Limb (tissue), 2 donors: ENCODE results near the gene MUC21.
"Not testable (repeated sequence)": the region's sequence is repeated elsewhere in the genome, so short reads cannot be mapped to it uniquely, and the experiment has no call there.

ENCODE experiments used
- DNase-seq, 2 donors: peaks; one replicate each; pipeline ENCODE4 v3.0.0-alpha.2; 2016; ENCODE audit errors: extremely low spot score in 2 of 2

MUC21 gene

DNA sequence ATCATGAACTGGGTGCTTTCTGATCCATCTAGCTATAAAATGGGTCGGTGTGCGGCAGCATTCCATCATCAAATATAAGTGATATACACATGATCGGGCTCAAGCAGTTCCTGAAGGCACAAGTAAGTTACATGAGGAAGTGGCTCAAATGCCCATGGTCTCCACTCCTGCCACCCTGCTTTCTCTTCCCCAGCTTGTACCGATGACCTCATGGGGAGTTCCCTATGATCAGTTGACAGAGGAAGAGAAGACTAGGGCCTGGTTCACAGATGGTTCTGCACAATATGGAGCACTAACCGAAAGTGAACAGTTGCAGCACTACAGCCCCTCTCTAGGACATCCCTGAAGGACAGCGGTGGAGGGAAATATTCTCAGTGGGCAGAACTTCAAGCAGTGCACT, 14.3 kb upstream of the MUC21 start:
- not testable (repeated sequence) for DNase-seq

GRCh38 chr6:30970946-30971345, 12.6 kb upstream of the MUC21 start:
- DNase-seq = no peak

DNA sequence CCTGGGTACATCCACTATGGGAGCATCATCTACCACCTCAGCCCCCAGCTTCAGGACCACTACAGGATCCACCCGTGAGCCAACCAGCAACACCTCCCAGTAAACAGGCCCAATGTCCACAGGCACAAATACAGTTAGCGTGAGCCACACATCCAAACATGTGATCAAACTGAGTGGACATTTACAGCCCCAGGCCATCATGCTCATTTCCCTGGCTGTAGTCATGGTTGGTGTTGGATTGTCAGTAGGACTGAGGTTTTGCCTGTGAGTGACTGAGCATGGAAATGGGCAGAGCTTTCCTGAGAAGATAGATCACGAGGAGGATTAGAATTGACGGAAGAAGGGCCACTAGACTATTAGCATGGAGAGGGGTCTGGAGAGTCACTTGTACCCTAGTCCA, 10.7 kb upstream of the MUC21 start:
- no peak for DNase-seq

- no peak for DNase-seq
These were observed 8.8 kb upstream of the MUC21 start for GRCh38 chr6:30974490-30975252.

DNA sequence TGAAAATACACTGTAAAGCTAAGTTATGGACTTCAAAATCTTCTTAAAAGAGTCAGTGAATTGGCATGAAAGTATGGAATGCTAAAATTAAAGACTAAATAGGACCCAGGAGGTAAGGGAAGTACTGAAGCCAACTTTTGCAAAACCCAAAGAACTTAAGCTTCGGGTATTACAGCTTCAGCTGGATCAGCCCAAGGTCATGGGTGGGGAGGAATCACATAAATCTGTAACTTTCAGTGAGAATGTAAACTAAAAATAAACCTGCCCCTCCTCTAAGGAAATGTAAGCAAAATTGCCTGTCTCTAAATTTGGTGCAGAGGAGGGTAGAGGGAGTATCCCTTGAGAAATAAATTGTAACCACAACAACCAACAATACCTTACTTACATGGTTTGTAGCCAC, 4.4 kb upstream of the MUC21 start:
- DNase-seq = peak in 1 of 2 donors; percentile 31

DNA sequence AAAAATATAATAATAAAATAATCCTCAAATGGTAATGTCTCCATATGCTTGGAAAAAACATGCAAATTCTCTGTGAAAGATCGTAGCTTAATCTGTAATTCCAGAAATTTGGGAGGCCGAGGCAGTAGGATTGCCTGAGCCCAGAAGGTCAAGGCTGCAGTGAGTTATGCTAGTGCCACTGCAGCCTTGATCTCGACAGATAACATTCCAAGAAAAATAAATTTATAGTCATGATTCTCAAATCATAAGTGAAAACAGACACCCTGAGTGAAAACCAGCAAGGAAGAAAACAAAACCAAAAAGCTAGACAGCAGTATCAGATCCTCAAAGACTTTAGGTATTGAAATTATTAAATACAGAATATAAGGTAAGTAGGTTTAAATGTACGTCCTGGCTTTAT, 3.8 kb upstream of the MUC21 start:
- DNase-seq = no peak

DNA sequence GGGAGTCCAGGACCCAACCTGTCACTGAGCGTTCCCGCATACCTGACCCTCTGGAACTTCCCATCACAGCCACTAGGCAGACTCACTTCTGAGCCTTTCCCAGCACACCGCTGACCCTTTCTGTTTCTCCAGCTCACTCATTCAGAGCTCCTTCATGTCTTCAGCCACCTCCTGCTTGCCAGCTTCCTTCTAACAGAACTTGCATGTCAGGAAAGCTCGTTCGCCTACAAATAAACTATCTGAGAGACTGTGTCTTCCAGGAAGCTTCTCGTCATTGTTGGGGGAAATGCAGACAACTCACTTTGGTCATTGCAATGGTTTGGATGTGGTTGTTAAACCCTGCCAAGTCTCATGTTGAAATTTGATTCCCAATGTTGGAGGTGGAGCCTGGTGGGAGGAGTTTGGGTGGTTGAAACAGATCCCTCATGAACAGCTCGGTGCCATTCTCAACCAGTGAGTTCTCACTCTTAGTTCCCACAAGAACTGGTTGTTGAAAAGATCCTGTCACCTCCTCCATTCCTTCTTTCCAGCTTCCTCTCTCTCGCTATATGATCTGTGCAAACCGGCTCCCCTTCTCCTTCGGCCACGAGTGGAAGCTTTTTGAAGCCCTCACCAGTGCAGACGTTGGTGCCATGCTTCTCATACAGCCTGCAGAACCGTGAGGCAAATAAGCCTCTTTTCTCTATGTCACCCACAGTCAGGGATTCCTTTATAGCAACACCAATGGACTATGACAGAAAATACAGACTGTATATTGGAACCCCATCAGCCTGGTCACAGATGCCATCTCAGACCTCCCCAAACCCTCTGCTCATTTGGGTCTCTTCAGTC, 1.4 kb upstream of the MUC21 start:
- peak; percentile 30 to 35 for DNase-seq

DNA sequence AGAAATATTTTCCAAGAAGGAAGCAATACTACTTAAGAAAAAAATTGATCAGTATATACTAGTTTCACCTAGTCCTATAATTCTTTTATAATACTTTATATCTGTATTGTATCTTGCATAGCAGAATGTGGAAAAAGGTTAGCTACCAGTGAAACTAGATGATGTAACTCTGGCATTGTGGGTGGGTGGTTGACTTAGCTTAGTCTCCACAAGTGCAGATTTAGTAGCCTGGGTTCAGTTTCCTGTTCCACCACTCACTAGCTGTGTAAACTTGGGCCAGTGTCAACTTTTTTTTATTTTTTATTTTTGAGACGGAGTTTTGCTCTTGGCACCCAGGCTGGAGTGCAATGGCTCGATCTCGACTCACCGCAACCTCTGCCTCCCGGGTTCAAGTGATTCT, 2.0 kb downstream of the MUC21 start:
- no peak for DNase-seq

GRCh38 chr6:30987304-30987703, 3.8 kb downstream of the MUC21 start:
- no peak for DNase-seq

DNA sequence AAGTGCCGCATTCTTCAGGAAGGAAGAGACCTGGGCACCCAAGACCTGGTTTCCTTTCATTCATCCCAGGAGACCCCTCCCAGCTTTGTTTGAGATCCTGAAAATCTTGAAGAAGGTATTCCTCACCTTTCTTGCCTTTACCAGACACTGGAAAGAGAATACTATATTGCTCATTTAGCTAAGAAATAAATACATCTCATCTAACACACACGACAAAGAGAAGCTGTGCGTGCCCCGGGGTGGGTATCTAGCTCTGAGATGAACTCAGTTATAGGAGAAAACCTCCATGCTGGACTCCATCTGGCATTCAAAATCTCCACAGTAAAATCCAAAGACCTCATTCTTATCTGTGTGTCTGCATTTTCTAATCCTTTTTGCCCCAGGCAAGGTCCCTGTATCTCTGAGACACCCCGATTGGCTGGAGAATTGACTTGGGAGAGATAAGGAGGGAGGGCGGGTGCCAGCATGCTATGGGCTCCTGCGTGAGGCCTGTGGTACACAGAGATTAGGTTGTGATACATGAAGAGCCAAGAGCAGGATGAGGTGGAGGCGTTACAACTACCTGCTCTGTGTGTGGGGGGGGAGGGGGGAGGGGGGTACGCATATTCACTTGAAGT, 4.8 kb downstream of the MUC21 start:
- DNase-seq = no peak

GRCh38 chr6:30990422-30991086, 7.0 kb downstream of the MUC21 start:
- DNase-seq = no peak

- no peak for DNase-seq
These were observed 8.4 kb downstream of the MUC21 start for GRCh38 chr6:30991891-30992290.

DNA sequence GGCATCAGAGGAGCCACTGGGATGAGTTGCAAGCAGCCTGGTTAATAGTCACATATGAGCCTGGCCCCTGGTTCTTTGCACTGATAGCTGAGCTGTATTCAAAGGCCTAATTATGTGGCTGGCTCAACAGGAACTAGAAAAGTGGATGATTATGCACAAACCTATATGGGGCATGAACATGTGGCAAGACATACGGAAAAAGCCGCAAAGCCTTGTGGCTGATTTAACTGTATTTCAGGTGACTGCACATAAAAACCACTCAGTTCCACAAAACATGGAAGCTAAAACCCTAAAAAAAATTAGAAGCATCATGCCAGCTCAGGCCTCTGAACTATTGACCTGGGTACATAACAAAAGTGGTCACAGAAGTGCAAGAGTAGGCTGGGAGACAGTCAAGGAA, 13.8 kb downstream of the MUC21 start:
- no peak for DNase-seq

- no peak for DNase-seq
These were observed 15.3 kb downstream of the MUC21 start for GRCh38 chr6:30998785-30999184.

GRCh38 chr6:31000067-31000860, 16.7 kb downstream of the MUC21 start:
- DNase-seq = not testable (repeated sequence)

DNA sequence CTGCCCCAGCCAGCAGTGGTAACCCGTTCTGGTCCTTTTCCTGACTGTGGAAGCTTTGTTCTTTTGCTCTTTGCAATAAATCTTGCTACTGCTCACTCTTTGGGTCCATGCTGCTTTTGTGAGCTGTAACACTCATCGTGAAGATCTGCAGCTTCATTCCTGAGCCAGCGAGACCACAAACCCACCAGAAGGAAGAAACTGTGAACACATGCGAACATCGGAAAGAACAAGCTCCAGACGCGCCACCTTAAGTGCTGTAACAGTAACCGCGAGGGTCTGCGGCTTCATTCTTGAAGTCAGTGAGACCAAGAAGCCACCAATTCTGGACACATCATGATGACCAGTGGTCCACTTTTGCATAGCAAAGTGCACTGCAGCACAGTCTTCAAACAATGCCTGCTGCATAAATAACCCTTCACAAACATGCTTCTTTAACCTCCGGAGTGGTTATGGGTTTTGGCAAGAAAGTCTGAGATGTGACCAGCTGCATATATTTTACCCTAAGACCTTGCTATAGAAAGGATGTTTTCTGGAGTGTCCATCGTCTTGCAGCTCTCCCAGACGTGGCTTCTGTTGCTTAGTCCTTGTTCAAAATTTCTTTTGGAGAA, 17.9 kb downstream of the MUC21 start:
- no peak for DNase-seq

- DNase-seq = no peak
These were observed 19.0 kb downstream of the MUC21 start for GRCh38 chr6:31002471-31002870.

GRCh38 chr6:31004794-31005193, 21.3 kb downstream of the MUC21 start:
- DNase-seq = no peak

DNA sequence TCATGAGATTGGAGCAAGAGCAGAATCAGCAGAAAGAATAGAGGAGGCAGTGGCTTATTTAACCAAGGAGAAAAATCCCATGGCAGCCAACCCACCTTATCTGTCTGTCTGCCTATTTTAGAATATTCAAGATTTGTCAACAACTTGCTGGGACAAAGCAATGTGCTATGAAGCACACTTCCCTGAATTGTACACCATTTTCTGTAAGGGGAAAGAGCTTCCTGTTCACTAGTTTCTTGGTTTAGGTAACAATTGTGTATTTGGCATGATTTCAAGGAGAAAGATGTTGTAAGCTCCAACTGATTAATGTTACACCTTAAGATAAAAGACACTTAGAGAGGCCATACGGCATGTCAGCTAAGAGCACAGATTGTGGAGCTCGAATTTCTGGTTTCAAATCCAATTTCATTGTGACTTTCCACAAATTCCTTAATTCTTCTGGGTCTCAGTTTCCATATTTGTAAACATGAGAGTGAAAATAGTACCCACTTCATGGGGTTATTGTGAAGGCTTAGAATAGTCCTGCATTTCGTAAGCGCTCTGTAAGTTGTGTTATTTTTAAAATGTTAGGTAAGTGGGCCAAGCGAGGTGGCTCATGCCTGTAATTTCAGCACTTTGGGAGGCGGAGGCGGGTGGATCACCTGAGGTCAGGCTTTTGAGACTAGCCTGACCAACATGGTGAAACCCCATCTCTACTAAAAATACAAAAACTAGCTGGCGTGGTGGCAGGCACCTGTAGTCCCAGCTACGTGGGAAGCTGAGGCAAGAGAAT, 21.9 kb downstream of the MUC21 start:
- no peak for DNase-seq

DNA sequence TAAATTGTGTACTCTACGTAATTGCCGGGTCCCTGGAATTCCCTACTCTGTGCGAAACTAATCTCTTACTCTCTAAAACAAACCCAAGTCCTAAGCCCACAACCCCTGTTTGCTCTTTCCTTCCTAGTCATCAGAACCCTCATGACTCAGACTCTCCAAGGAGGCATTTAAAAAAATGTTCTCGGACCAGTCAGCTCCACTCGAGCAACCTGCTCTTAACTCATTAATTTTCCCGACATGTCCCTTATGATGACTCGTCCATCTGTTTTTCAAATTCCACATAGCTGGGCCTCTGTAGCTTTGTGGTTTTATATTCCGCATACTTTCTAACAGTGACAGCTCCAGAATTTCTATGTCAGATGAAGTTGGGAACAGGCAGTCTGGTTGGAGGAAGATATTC, 24.2 kb downstream of the MUC21 start:
- DNase-seq = peak in 1 of 2 donors; percentile 14
